ENCODE data around the gene BMERB1.

GRCh38 chr16:15542261-15542660 lies 107.9 kb downstream of the BMERB1 start:
- TF ChIP-seq CTCF (IDR thresholded peaks at IDR 0.05) (no peak), POLR2AphosphoS5 (IDR thresholded peaks at IDR 0.05; ENCODE audit: low read depth, low read length) (no peak), REST (IDR thresholded peaks at IDR 0.05; ENCODE audit: low read depth, low read length) (no peak), EZH2phosphoT487 (IDR thresholded peaks at IDR 0.05; ENCODE audit: borderline replicate concordance, low read depth) (no peak), TAF1 (IDR thresholded peaks at IDR 0.05; ENCODE audit: borderline replicate concordance, low read depth, low read length) (no peak), MAX (IDR thresholded peaks at IDR 0.05; ENCODE audit: low read depth) (no peak), RFX5 (IDR thresholded peaks at IDR 0.05; ENCODE audit: low read length) (no peak), JUND (IDR thresholded peaks at IDR 0.05) (no peak), EP300 (IDR thresholded peaks at IDR 0.05; ENCODE audit: borderline replicate concordance in 1 of 2, low read depth in 1 of 2, low read length in 1 of 2) (no peak), FOXM1 (IDR thresholded peaks at IDR 0.05; ENCODE audit: low read depth) (no peak), MXI1 (IDR thresholded peaks at IDR 0.05; ENCODE audit: low read depth, low read length) (no peak), USF1 (IDR thresholded peaks at IDR 0.05; ENCODE audit: borderline replicate concordance, low read depth) (no peak)
